GM21786 (cell line): Measurements from ENCODE around the gene SEMA4B.
"Not testable (repeated sequence)": the region's sequence is repeated elsewhere in the genome, so short reads cannot be mapped to it uniquely, and the experiment has no call there.

Source experiments
- ATAC-seq: cut with Tn5 transposase; IDR thresholded peaks from one replicate; pipeline ENCODE4 v1.9.1; 2021; ENCODE audit not compliant: unreplicated experiment

The SEMA4B gene, protein sequence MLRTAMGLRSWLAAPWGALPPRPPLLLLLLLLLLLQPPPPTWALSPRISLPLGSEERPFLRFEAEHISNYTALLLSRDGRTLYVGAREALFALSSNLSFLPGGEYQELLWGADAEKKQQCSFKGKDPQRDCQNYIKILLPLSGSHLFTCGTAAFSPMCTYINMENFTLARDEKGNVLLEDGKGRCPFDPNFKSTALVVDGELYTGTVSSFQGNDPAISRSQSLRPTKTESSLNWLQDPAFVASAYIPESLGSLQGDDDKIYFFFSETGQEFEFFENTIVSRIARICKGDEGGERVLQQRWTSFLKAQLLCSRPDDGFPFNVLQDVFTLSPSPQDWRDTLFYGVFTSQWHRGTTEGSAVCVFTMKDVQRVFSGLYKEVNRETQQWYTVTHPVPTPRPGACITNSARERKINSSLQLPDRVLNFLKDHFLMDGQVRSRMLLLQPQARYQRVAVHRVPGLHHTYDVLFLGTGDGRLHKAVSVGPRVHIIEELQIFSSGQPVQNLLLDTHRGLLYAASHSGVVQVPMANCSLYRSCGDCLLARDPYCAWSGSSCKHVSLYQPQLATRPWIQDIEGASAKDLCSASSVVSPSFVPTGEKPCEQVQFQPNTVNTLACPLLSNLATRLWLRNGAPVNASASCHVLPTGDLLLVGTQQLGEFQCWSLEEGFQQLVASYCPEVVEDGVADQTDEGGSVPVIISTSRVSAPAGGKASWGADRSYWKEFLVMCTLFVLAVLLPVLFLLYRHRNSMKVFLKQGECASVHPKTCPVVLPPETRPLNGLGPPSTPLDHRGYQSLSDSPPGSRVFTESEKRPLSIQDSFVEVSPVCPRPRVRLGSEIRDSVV

DNA sequence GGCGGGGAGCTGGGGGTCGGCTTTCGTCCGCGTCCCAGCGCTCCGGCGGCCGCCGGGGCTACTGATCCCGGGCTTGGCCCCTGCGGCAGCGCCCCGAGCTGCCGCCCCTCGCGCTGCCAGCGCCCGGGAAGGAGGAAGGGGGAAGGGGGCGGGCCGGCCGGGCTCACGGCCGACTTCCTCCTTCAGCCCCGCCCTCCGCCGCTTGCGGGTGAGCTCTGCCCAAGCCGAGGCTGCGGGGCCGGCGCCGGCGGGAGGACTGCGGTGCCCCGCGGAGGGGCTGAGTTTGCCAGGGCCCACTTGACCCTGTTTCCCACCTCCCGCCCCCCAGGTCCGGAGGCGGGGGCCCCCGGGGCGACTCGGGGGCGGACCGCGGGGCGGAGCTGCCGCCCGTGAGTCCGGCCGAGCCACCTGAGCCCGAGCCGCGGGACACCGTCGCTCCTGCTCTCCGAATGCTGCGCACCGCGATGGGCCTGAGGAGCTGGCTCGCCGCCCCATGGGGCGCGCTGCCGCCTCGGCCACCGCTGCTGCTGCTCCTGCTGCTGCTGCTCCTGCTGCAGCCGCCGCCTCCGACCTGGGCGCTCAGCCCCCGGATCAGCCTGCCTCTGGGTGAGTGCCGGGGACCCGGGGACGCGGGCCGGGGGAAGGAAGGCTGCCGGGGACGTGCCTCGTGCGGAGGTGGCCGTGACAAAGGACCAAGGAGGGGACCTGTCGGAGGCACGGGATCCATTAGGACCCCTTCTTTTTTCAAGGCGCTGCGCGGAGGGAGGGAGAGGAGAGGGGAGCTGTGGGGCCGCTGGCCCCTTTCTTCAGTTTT, at the start of gene SEMA4B:
SEMA4B (plus strand) TSS at position 201 of the 814 bp plus-strand sequence; CDS start at position 450, 249 bp downstream.
- ATAC-seq, result peak; percentile 82

DNA sequence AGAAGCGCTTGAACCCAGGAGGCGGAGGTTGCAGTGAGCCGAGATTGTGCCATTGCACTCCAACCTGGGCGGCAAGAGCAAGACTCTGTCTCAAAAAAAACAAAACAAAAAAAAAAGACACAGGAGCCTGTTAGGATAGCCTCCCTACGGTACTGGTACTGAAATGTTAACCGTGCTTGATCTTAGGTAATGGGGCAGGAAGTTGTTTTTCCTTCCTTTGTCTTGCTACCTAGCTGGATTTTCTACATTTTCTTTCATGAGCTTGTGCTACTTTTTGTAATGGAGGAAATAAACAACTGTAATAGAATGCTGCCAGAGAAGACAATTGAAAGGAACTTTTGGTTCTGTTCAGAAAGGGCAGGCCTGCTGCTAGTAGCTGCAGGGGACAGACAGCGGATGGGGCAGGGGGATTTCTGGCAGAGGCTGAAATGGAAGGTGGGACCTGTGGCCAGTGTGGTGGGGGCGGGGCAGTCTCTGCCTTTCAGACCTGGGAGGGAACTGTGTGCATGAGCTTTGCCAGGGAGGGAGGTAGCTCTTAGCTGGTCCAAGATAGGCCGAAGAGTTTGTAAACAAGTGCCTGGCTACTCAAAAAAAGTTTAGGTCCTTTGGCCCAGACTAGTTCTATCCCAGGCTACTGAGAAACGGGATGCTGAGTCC, 49.0 kb upstream of the SEMA4B start:
- ATAC-seq, result no peak

DNA sequence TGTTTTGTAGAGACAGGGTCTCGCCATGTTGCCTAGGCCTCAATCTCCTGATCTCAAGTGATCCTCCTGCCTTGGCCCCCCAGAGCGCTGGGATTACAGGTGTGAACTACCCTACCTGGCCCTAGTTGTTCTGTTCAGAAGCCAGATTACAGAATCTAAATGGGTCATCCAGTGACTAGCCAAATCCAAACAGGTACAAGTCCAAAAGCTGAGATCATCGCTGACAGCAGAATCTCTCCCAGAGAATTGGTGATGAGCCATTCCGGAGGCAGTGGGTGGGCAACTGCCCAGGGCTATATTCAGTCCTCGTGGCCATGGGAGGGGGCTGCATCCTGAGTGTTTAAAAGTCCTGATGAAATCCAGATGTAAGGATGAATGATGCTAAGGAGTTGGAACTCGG, 47.5 kb upstream of the SEMA4B start:
- ATAC-seq, result no peak

DNA sequence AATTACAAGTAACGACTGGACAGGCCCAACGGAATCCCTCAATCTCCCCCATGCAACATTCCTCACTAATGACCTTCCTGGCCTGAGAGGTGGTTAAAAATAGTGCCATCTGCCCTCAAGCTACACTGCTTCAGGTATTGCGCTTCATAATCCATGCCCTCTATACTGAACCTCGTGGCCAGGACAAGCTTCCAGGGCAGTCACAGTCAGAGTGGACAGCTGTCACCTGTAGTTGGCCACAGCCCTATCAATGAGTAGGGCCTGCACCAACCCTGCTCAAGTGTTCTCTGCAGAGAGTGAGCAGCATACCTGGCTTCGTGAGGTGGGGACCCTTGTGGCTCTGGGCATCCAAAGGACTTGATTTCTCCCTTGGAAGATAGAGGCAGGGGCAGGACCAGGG, 46.9 kb upstream of the SEMA4B start:
- no peak for ATAC-seq

DNA sequence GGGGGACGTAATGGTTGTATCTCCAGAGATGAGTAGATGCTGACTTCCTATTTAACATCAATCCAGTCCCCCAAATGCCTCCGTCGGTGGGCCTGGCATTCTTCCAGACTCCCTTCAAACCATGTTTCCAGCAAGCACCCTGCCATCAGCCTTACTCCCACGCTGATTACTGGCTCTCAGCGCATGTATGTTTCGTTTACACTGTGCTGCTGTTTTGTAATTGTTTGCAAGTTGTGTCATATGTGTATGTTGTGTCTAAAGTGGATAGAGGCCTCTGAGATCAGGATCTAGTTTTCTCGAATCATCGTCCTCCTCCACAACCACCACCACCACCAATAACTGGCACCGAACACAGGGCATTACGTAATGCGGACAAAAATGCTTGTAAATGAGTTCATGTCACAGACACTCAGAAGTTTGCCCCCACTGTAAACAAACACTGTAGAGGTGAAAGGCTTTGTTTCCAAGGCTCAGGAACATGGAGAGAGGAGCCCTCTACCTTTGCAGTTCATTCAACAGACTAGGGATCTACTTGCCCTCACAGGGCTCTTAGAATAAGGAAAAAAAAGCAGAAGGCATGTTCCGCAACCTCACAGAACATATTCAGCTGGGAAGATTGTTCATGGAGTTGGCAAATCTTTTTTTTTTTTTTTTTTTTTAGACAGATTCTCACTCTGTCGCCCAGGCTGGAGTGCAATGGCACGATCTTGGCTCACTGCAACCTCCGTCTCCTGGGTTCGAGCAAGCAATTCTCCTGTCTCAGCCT, 46.1 kb upstream of the SEMA4B start:
- ATAC-seq, result no peak

DNA sequence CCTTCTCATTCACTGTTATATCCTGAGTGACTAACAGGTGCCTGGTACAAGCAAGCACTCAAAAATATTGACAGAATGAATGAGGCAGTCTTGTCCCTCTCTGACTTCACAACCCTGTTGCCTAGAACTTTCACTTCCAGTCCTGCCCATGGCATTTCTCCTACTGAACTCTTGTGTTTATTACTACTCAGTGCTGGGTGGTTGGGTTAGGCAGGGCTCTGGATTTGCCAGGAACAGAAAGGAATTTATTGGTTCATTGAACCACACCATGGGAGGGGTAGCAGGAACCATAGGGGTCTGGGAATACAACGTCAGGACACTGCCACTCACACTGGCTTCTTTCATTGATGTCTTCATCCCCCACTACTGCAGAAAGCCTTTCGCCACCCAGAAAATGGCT, 41.9 kb upstream of the SEMA4B start:
- no peak for ATAC-seq

DNA sequence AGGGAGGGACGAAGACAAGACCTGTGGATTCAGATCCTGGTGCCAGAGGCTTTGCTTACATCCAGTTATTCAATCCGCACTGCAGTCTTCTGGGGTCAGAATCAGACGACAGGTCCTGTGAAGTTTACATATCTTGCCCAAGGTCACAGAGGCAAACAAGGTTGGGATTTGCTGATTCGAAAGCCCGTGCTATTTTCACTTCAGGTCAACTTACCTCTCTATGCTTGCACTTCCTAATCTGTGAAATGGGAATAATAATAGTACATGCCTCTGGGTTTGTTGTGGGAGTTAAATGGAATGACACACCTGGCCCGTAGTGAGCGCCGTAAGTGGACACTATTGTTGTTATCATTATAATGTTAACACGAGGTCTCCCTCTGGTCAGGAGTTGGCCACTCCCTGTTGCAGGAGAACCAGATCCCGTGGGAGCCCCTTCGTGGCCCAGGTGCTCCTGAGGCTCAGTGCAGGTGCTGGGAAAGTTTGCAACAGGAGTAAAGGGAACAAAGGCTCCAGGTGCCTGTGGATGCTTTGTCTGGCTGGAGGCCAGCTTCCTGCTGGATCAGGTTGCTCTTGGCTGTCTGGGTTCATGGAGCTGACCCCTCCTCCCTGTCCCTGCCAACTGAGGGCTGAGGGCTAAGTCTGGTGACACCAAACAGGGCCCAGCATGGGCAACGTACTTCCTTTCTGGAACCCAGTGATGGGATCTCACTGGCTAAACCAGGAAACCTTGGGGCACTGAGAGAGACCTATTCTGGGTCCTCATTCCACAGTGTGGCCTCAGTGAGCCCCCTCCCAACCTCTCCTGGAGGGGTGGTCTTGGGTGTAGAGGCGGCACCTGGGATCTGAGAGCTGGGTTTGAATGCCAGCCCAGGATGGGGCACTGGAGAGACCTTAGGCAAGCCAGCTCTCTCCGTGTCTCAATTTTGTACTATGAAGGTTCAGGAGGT, 40.1 kb upstream of the SEMA4B start:
- ATAC-seq, result no peak

DNA sequence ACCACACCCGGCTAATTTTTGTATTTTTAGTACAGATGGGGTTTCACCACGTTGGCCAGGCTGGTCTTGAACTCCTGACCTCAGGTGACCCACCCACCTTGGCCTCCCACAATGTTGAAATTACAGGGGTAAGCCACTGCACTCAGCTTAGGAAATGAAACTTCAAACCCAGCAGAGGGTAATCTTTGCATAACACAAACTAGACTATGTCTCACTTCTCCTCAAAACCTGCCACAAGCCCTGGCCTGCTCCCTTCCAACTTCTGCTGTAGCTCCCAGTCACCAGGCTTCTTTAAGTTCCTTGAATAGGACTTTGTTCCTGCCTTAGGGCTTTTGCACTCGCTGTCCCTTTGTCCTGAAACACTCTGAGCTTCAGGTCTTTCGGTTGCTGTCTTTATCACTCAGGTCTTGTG, 39.2 kb upstream of the SEMA4B start:
- ATAC-seq, result peak; percentile 81

DNA sequence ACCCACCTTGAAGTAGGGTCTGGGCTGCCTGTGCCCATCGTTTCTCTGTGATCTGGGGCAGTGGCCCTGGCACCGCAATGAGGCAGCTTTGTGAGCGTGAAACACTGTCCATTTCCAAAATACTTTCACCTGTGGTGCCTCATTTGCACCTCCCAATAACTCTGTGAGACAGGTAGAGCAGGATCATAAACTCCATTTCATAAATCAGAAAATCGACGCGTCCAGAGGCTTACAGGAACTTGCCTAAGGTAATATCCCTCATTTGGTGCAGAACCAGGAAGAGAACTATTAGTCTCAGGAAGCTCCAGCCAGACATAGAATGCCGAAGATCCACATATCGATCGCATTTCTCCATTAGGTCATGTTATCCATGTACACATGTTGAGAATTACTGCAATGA, 38.2 kb upstream of the SEMA4B start:
- ATAC-seq, result no peak

DNA sequence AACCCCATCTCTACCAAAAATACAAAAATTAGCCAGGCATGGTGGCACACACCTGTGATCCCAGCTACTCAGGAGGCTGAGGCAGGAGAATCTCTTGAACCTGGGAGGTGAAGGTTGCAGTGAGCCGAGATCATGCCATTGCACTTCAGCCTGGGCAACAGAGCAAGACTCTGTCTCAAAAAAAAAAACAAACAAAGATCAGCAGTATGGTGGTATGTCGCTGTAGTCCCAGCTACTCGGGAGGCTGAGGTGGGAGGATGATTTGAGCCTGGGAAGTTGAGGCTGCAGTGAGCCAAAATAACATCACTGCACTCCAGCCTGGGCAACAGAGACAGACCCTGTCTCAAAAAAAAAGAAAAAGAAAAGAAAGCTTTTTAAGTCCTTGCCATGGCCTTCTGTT, 36.9 kb upstream of the SEMA4B start:
- not testable (repeated sequence) for ATAC-seq

DNA sequence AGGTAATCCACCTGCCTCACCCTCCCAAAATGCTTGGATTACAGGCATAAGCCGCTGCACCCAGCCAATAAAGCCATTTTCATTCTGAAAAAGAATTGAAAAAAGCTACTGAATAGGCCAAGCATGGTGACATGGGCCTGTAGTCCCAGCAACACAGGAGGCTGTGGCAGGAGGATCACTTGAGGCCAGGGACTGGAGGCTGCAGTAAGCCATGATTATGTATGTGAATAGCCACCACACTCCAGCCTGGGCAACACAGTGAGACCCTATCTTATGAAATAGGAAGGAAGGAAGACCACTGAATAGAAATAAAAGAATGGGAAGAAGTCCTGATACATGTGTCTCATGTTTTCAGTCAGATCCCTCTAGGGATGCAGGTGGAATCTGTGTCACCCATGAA, 36.0 kb upstream of the SEMA4B start:
- no peak for ATAC-seq

DNA sequence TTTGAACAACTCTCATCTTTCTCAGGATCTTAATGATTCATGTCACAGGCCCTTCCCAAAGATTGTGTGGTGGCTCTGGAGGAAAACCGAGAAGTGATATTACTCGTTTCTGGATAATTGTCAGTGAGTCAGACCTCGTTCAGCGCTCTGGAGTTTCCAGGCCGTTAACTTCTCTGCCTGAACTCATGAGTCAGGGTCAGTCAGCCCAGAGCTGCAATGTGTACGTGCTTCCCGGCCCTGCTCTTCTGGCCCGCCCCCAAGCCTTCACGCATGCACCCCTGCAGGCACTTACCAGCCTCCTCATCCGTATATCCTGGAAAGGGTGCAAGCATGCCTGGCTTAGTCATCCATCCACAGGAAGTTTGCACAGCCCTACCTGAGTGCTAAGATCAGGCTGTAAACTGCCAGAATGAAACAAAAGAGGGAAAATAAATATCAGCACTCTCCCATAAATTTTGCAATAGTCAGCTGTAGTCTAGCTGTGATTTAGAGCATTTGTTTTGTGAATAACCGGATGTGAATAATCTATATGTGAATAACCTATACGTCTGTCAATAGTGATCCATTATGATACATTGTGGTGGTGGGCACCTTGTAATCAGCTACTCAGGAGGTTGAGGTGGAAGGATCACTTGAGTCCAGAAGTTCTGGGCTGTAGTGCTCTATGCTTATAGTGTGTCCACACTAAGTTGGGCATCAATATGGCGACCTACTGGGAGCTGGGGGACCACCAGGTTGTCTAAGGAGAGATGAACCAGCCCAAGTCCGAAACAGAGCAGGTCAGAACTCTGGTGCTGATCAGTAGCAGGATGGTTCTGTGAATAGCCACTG, 35.3 kb upstream of the SEMA4B start:
- peak; percentile 49 for ATAC-seq

DNA sequence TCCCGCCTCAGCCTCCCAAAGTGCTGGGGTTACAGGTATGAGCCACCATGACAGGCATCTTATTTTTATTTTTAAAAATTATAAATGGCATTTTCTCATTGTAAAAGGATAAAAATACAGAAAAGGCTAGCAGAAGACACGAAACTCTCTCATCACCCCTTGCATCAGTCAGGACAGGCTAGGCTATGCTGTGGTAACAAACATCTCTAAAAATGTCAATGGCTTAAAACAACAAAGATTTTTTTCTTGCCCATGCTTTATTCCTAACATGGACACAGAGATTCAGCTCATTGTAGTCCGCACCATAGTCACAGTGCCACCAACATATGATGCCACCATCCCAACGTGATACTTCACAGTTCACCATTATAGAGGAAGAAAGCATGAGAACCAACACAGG, 34.0 kb upstream of the SEMA4B start:
- ATAC-seq, result no peak

DNA sequence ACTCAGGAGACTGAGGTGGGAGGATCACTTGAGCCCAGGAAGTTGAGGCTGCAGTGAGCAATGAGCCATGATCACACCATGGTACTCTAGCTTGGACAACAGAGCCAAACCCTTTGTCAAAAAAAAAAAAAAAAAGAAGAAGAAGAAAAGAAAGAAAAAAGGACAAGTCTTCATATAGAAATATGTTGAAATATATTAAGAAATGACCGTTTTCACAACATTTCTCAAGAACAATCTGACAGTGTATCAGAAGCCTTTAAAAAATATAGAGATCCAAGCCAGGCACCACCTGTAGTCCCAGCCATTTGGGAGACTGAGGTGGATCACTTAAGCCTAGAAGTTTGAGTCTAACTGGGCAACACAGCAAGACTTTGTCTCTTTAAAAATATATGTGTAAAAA, 29.5 kb upstream of the SEMA4B start:
- no peak for ATAC-seq

DNA sequence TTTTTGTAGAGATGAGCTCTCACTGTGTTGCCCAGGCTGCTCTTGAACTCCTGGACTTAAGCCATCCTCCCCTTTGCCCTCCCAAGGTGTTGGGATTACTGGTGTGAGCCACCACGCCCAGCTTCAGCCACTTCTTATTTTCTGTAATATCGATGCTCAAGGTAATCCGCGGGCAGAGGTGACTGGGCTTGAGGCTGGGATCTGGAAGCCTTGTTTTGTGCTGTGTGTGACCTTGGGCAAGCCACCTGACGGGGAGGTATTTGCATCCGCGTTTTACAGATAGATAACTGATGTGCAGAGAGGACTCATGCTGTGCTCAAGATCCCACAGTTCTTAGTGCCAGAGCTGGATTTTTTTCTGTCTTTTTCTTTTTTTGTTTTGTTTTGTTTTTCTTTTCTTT, 27.8 kb upstream of the SEMA4B start:
- no peak for ATAC-seq

DNA sequence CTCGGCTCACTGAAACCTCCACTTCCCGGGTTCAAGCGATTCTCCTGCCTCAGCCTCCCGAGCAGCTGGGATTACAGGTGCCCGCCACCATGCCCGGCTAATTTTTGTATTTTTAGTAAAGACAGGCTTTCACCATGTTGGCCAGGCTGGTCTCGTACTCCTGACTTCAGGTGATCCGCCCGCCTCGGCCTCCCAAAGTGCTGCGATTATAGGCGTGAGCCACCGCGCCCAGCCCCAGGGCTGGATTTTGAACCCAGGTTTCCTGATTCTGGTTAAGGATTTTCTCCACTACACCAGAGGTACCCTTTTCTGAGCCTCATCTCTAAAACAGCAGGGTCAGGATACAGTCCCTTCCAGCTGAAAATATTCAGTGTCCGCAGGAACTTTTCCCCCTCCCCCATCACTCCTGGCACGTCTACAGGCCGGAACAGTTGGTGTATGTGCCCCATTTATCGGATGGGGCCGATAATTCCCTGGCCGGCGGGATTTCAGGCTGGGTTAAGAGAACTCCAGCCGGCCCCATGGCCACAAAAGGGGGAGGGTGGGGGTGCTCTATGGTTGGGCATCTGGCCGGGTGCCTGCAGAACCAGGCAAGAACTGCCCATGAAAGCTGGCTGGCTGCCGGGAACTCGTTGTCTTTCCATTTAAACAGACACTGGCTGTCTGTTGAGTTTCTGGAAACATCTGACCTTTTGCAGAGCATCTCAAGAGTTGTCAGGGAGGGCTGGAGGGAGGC, 26.8 kb upstream of the SEMA4B start:
- ATAC-seq, result no peak

DNA sequence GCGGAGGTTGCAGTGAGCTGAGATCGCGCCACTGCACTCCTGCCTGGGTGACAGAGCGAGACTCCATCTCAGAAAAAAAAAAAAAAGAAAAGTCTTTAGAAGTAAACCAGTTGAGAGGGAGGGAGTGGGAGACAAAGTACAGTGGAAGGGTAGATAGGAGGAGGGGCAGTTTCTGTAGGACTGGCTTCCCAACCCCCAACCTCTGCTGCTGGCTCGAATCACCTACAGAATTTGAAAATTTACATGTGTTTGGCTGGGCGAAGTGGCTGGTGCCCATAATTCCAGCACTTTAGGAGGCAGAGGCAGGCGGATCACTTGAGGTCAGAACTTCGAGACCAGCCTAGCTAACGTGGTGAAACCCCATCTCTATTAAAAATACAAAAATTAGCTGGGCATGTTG, 24.1 kb upstream of the SEMA4B start:
- no peak for ATAC-seq
